ENCODE data around the gene RWDD3.

DNA sequence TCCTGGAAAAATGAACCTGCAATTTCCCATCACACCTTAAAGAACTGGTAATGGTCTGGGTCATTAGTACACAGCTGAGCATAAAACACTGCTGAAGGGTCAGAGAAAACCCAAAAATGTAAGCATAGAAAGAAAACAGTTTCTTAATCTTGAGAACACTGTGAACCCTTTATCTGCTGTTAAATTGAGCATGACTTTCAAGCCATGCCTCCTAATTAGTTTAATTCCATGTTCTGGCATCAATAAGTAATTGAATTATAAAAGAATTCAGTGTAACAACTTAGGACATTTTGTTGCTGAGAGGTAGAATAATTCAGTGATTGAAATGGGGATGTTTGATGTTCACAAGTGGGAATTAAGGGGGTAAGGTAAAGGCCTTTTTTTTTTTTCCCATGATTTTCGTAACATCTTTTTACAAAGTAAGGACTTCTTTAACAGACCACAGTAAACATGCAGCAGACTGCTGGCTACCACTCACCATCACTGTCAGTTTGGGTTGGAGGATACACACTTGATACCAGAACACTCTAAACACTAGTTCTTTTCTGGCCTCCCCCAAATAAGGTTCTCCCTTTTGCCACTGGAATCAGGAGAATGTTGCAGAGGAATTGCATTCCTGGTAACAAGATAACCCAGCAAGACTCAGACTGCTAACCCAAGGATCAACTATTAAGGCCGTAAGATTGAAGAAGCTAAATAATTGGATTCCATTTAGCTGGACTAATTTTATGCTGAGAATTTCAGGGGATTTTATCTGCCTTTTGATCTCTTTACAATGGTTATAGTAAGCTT lies 3.0 kb downstream of the RWDD3 start:
- TF ChIP-seq, protein P1, sequence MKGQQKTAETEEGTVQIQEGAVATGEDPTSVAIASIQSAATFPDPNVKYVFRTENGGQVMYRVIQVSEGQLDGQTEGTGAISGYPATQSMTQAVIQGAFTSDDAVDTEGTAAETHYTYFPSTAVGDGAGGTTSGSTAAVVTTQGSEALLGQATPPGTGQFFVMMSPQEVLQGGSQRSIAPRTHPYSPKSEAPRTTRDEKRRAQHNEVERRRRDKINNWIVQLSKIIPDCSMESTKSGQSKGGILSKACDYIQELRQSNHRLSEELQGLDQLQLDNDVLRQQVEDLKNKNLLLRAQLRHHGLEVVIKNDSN (IDR thresholded peaks at IDR 0.05): no peak
- TF ChIP-seq, protein P2, sequence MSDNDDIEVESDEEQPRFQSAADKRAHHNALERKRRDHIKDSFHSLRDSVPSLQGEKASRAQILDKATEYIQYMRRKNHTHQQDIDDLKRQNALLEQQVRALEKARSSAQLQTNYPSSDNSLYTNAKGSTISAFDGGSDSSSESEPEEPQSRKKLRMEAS (IDR thresholded peaks at IDR 0.05): no peak
- TF ChIP-seq TEAD4 (IDR thresholded peaks at IDR 0.05) (no peak), CREB1 (IDR thresholded peaks at IDR 0.05; ENCODE audit: low read depth) (no peak), ZBTB7A (IDR thresholded peaks at IDR 0.05; ENCODE audit: low read depth) (no peak)
